Measurements from ENCODE around the gene ACAP2.
"Not testable (repeated sequence)": the region's sequence is repeated elsewhere in the genome, so short reads cannot be mapped to it uniquely, and the experiment has no call there.

Gene ACAP2

DNA sequence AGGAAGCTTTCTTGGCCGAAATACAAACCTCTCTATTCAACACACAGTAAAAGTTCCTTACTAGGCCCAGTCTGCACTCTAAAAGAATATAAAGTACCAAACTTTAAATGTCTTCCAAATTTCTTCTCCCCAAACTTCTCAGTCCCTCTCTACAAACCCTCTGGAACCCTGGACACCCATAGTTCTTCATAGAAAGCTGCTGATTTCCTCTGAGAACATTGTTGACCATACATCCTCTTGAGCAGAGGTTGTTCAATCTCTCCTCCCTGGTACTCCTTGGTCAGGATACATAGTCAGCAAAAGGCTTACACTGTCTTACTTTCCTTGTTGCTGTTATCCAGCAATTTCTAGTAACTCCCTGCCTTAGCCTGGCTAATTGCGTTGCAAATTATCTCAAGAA lies 3.1 kb upstream of the ACAP2 start:
- no peak for DNase-seq (ENCODE audit: low read depth in 2 of 2)

GRCh38 chr3:195443391-195443989 lies 670 bp upstream of the ACAP2 start:
- DNase-seq (ENCODE audit: low read depth in 2 of 2): no peak

GRCh38 chr3:195441992-195442572 lies 738 bp downstream of the ACAP2 start:
- no peak for DNase-seq (ENCODE audit: low read depth in 2 of 2)

GRCh38 chr3:195441476-195441991 lies 1.3 kb downstream of the ACAP2 start:
- DNase-seq (ENCODE audit: low read depth in 2 of 2): no peak

DNA sequence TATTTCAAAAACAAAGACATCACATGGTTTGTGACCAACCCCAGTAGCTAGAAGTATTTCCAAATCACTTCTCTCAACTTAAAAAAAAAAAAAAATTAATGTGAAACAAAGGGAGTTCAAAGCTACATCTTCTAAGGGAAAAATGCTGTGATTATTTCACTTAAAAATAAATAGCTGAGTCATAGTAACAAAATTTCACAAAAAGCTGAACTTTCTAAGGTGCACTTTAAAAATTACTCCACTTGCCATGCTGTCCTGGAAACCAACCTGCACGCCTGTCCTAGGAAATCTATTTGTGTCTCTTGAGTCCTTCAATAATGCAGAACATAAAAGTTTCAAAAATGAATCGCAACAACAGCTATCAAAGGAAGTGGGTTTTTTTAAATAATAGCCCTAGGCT lies 1.8 kb downstream of the ACAP2 start:
- DNase-seq (ENCODE audit: low read depth in 2 of 2): no peak

DNA sequence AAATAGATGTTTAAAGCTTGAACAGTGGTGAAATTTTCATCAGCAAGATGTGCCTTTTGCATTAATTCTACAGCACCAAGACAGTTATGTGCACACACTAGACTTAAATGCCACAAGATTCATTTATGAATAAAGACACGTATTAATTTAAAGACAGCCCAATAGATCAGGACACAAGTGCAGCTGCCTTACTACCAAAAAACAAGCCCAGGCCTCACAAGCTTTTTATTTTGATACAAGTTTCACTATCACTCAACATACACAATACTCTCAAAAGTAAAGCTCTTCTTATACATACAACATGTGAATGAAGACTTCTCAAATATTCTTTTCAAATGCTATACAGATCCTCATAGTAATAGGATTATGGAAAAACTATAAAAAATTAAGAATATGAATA lies 2.4 kb downstream of the ACAP2 start:
- no peak for DNase-seq (ENCODE audit: low read depth in 2 of 2)

- DNase-seq (ENCODE audit: low read depth in 2 of 2): no peak
Observed at GRCh38 chr3:195438371-195438770, 4.4 kb downstream of the ACAP2 start.

DNA sequence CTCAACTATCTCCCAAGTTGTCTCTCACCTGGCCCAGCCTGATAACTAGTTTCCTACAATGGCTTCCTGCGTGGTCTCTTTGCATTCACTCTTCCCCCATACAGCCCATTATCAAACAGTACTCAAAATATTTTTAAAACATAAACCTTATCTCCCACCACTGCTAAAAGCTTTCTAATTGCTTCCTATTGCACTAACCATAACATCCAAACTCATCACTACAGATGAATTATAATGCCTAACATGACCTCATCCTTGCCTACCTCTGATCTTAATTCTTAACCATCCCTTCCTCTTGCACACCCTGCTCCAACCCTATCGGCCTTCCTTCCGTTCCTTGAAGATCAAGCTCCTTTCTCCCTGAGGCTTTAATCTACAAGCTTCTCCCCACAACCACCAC lies 17.0 kb downstream of the ACAP2 start:
- DNase-seq (ENCODE audit: low read depth in 2 of 2): no peak

DNA sequence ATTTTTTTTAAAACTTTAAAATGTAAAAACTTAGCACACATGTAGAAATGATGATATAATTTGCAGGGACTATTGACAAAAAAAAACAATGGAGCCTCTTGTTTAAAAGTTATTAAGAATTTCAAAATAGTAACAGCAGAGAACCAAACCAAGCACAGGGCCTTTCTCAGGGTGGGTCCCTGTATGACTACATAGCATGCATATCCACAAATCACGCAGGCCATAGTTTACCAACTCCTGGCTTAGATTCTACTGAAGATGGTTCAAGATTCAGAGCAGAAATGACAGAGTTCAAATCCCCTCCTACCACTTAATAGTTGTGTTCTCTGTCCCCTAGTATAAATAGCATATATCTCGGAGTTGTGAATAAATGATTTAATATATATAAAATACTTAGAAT lies 19.0 kb downstream of the ACAP2 start:
- no peak for DNase-seq (ENCODE audit: low read depth in 2 of 2)

DNA sequence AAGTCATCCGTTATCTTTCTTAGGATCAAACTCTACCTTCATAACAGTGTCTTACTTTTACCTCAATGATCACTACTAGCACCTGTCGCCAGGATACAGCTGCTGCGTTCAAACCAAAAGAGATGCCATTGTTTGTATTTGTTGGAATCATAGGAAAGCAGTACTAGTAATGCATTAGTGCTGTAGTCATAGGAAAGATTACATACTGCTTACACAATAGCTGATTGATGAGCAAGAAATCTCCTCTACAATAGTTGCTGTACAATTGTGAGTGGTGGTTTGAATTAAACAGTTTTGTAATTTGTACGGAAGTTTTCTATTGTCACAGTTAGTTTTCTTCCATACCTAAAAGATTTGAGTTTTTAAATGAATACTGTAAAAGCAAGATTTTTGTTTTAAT lies 21.4 kb downstream of the ACAP2 start:
- no peak for DNase-seq (ENCODE audit: low read depth in 2 of 2)

DNA sequence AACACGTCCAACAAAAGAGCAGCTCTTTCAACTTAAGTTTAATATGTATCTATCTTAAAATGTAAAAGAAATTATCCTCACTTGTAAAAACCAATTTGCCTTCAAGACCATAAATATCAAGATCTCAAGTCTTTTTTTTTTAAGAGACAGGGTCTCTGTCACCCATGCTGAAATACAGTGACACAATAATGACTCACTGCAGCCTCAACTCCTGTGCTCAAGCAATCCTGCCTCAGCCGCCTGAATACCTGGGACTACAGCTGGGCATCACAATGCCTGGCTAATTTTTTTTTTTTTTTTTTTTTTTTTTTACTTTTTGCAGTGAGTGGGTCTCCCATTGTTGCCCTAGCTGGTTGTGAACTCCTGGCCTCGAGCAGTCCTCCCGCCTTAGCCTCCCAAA lies 26.0 kb downstream of the ACAP2 start:
- DNase-seq (ENCODE audit: low read depth in 2 of 2): no peak

DNA sequence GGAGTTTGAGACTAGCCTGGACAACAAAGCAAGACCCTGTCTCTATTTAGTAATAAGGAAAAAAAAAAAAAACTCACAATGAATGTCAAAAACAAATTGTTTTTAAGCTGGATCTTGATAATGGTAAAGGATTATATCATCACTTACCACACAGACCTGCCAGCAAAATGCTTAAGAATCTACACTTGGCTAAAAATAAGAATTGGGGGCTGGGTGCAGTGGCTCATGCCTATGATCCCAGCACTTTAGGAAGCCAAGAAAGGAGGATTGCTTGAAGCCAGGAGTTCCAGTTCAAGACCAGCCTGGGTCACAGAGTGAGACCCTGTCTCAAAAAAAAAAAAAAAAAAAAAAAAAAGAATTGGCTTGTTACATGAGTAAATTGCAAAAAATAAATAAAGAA lies 31.0 kb downstream of the ACAP2 start:
- DNase-seq (ENCODE audit: low read depth in 2 of 2): peak; percentile 8 to 22

GRCh38 chr3:195410546-195410945 lies 32.3 kb downstream of the ACAP2 start:
- DNase-seq (ENCODE audit: low read depth in 2 of 2): no peak

- DNase-seq (ENCODE audit: low read depth in 2 of 2): no peak
Observed at GRCh38 chr3:195407531-195408409, 35.0 kb downstream of the ACAP2 start.

DNA sequence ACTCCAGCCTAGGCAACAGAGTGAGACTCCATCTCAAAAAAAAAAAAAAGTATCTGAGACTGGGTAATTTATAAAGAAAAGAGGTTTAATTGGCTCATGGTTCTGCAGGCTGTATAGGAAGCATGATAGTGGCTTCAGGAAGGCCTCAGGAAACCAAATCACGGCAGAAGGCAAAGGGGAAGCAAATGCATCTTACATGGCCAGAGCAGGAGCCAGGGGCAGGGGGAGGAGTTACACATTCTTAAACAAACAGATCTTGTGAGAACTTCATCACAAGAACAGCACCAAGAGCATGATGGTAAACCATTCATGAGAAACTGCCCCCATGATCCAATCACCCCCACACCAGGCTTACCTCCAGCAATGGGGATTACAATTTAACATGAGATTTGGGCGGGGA lies 37.2 kb downstream of the ACAP2 start:
- no peak for DNase-seq (ENCODE audit: low read depth in 2 of 2)

DNA sequence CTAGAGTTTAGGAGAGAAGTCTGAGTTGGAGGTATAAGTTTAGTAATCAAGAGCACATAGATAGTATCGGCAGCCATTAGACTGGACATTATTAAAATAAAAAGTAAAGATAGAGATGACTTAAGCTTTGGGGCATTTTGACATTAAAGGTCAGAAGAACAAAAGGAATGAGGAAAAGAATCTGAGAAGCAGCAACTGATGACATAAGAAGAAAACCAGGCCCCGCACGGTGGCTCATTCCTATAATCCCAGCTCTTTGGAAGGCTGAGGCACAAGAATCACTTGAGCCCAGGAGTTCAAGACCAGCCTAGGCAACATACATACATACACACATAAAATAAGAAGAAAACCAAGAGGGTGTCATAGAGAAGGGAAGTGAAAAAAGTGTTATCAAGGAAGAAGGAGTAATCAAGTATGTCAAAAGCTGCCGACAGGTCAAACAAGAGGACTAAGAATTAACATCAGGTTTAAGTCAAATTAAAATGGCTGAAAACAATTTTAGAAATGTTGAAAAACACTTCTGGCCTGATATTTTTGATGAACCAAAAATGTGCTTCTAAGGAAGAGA lies 38.9 kb downstream of the ACAP2 start:
- DNase-seq (ENCODE audit: low read depth in 2 of 2): no peak

- DNase-seq (ENCODE audit: low read depth in 2 of 2): no peak
Observed at GRCh38 chr3:195403244-195403643, 39.6 kb downstream of the ACAP2 start.

DNA sequence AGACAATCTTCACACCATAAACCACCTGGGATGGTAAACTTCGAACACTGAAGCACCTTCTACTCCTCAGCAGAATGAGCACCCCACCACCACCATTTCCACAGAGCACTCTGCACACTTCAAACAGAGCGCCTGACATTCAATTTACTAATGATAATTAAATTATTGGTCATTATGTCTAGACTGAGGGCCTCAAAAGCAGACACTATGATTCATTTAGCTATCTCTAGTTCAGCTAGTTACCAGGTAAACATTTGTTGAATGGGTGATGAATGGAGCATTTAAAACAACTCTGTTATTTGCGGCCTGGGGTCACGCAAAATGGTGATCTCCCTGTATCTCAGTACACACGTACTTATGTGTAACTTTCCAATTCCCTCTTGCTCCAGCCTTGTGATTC lies 40.9 kb downstream of the ACAP2 start:
- DNase-seq (ENCODE audit: low read depth in 2 of 2): no peak

- DNase-seq (ENCODE audit: low read depth in 2 of 2): not testable (repeated sequence)
Observed at GRCh38 chr3:195398460-195398859, 44.4 kb downstream of the ACAP2 start.

- no peak for DNase-seq (ENCODE audit: low read depth in 2 of 2)
Observed at GRCh38 chr3:195397524-195397923, 45.3 kb downstream of the ACAP2 start.

GRCh38 chr3:195395208-195395816 lies 47.5 kb downstream of the ACAP2 start:
- DNase-seq (ENCODE audit: low read depth in 2 of 2): no peak

- no peak for DNase-seq (ENCODE audit: low read depth in 2 of 2)
Observed at GRCh38 chr3:195394700-195395099, 48.1 kb downstream of the ACAP2 start.
